Nephron progenitor cell (in vitro differentiated cells): ENCODE measurements around the gene CRYGA.
"Not testable (repeated sequence)": the region's sequence is repeated elsewhere in the genome, so short reads cannot be mapped to it uniquely, and the experiment has no call there.

Experiments used
- DNase-seq: peaks from one replicate; pipeline ENCODE4 v3.0.0; 2021
- H3K27ac Mint-ChIP-seq: 2 replicates; pipeline ENCODE4 v1.8.0; 2021; ENCODE audit warnings: mild to moderate bottlenecking, moderate library complexity, mixed read lengths
- H3K27me3 Mint-ChIP-seq: 2 replicates; pipeline ENCODE4 v1.8.0; 2021; ENCODE audit warnings: mild to moderate bottlenecking, low read depth, mixed read lengths; ENCODE audit not compliant: poor library complexity
- H3K36me3 Mint-ChIP-seq: 2 replicates; pipeline ENCODE4 v1.8.0; 2021; ENCODE audit warnings: low read depth, mixed read lengths
- H3K4me1 Mint-ChIP-seq: 2 replicates; pipeline ENCODE4 v1.8.0; 2021; ENCODE audit warnings: mixed read lengths
- H3K4me3 Mint-ChIP-seq: 2 replicates; pipeline ENCODE4 v1.8.0; 2021; ENCODE audit warnings: mild to moderate bottlenecking, moderate library complexity, mixed read lengths
- H3K9me3 Mint-ChIP-seq: 2 replicates; pipeline ENCODE4 v1.8.0; 2021; ENCODE audit warnings: mild to moderate bottlenecking, moderate library complexity, mixed read lengths
- CTCF ChIP-seq: fragments of 200-600 bp; sonication (generic); IDR thresholded peaks from 2 replicates; pipeline ENCODE4 v1.5.0; 2021; ENCODE audit warnings: antibody characterized with exemption

Gene CRYGA

GRCh38 chr2:208127090-208127489 lies 36.3 kb downstream of the CRYGA start:
- H3K4me1 Mint-ChIP-seq: peaks cover 16% of the 10 kb centered on the region
- no peak overlapping the region for H3K27ac Mint-ChIP-seq
- H3K9me3 Mint-ChIP-seq: no peaks in the 10 kb centered on the region
- TF ChIP-seq CTCF: no peak
- H3K27me3 Mint-ChIP-seq: peaks cover 3% of the 10 kb centered on the region
- no peaks in the 10 kb centered on the region for H3K36me3 Mint-ChIP-seq
- no peak overlapping the region for H3K4me3 Mint-ChIP-seq
- no peak for DNase-seq

- no peaks in the 10 kb centered on the region for H3K36me3 Mint-ChIP-seq
- H3K27ac Mint-ChIP-seq: no peak overlapping the region
- no peak for DNase-seq
- H3K9me3 Mint-ChIP-seq: no peaks in the 10 kb centered on the region
- no peak for TF ChIP-seq CTCF
- H3K4me3 Mint-ChIP-seq: no peak overlapping the region
- H3K4me1 Mint-ChIP-seq: peaks cover 7% of the 10 kb centered on the region
- peaks cover 3% of the 10 kb centered on the region for H3K27me3 Mint-ChIP-seq
These were observed 38.1 kb downstream of the CRYGA start for GRCh38 chr2:208125251-208125650.

GRCh38 chr2:208124013-208124715 lies 39.2 kb downstream of the CRYGA start, which contains the start of gene CRYGD:
Gene CRYGD, minus strand, starts transcription at chr2:208124524. Its CDS starts 51 bp downstream, at chr2:208124473.
- not testable (repeated sequence) for H3K9me3 Mint-ChIP-seq, H3K4me3 Mint-ChIP-seq, DNase-seq, H3K36me3 Mint-ChIP-seq, H3K27me3 Mint-ChIP-seq, H3K4me1 Mint-ChIP-seq, H3K27ac Mint-ChIP-seq

GRCh38 chr2:208122248-208122647 lies 41.1 kb downstream of the CRYGA start:
- Mint-ChIP-seq H3K4me1 (no peaks in the 10 kb centered on the region), H3K36me3 (no peaks in the 10 kb centered on the region), H3K27ac (no peak overlapping the region), H3K27me3 (no peaks in the 10 kb centered on the region), H3K4me3 (no peak overlapping the region), H3K9me3 (peaks cover 7% of the 10 kb centered on the region)
- no peak for TF ChIP-seq CTCF
- no peak for DNase-seq

- no peaks in the 10 kb centered on the region for H3K36me3 Mint-ChIP-seq
- DNase-seq: no peak
- peaks cover 10% of the 10 kb centered on the region for H3K9me3 Mint-ChIP-seq
- TF ChIP-seq CTCF: no peak
- no peak overlapping the region for H3K27ac Mint-ChIP-seq
- no peaks in the 10 kb centered on the region for H3K4me1 Mint-ChIP-seq
- H3K27me3 Mint-ChIP-seq: no peaks in the 10 kb centered on the region
- no peak overlapping the region for H3K4me3 Mint-ChIP-seq
These were observed 44.5 kb downstream of the CRYGA start for GRCh38 chr2:208118918-208119317.

- H3K4me3 Mint-ChIP-seq, H3K36me3 Mint-ChIP-seq, H3K27ac Mint-ChIP-seq, H3K9me3 Mint-ChIP-seq, DNase-seq: not testable (repeated sequence)
- peaks cover 14% of the 10 kb centered on the region for H3K4me1 Mint-ChIP-seq
- H3K27me3 Mint-ChIP-seq: peaks cover 13% of the 10 kb centered on the region
These were observed 46.0 kb downstream of the CRYGA start for GRCh38 chr2:208117390-208117789.

GRCh38 chr2:208112969-208113368 lies 50.4 kb downstream of the CRYGA start:
- Mint-ChIP-seq H3K27ac (no peak overlapping the region), H3K4me1 (peaks cover 19% of the 10 kb centered on the region), H3K27me3 (peaks cover 27% of the 10 kb centered on the region), H3K36me3 (no peaks in the 10 kb centered on the region), H3K4me3 (peak overlapping the region; percentile 71), H3K9me3 (peaks cover 14% of the 10 kb centered on the region)
- no peak for TF ChIP-seq CTCF
- DNase-seq: peak; percentile 9

GRCh38 chr2:208112273-208112745 lies 51.1 kb downstream of the CRYGA start:
- peaks cover 19% of the 10 kb centered on the region for H3K4me1 Mint-ChIP-seq

More at GRCh38 chr2:208112273-208112745, 51.1 kb downstream of the CRYGA start:
- peak overlapping the region; percentile 71 for H3K4me3 Mint-ChIP-seq
- not testable (repeated sequence) for H3K36me3 Mint-ChIP-seq, H3K9me3 Mint-ChIP-seq, H3K27ac Mint-ChIP-seq
- DNase-seq: peak; percentile 33
- peaks cover 27% of the 10 kb centered on the region for H3K27me3 Mint-ChIP-seq
